ENCODE data around the gene CD300A.

DNA sequence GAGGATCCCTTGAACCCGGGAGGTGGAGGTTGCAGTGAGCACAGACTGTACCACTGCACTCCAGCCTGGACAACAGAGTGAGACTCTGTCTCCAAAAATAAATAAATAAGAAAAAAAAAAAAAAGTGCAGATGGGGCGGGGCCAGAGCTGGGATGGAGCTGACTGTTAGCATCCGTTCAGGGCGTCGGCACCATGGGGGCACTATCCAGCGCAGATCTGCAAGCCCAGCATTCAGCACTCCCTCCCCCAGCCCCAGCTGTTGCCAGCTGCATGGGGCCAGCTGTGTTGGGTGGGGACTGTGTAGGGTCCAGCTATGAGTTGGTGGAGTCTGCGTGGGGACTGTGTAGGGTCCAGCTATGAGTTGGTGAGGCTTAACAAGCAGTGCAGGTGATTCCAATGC, 21.3 kb upstream of the CD300A start:
- TF ChIP-seq, protein P1, sequence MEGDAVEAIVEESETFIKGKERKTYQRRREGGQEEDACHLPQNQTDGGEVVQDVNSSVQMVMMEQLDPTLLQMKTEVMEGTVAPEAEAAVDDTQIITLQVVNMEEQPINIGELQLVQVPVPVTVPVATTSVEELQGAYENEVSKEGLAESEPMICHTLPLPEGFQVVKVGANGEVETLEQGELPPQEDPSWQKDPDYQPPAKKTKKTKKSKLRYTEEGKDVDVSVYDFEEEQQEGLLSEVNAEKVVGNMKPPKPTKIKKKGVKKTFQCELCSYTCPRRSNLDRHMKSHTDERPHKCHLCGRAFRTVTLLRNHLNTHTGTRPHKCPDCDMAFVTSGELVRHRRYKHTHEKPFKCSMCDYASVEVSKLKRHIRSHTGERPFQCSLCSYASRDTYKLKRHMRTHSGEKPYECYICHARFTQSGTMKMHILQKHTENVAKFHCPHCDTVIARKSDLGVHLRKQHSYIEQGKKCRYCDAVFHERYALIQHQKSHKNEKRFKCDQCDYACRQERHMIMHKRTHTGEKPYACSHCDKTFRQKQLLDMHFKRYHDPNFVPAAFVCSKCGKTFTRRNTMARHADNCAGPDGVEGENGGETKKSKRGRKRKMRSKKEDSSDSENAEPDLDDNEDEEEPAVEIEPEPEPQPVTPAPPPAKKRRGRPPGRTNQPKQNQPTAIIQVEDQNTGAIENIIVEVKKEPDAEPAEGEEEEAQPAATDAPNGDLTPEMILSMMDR (conservative IDR thresholded peaks at IDR 0.05; ENCODE audit: low read depth, low read length) = no peak
- no peak for TF ChIP-seq EZH2 (IDR thresholded peaks at IDR 0.05; ENCODE audit: low read length, unreplicated experiment)
